Hepatocyte (in vitro differentiated cells): ENCODE results near the gene KIF22. TPM values are rescaled to one million over a fixed set of nuclear protein-coding genes. Genes with fewer than 3 reads are reported as not detected.

Experiments
- DNase-seq: peaks from one replicate; pipeline ENCODE4 v3.0.0-alpha.2; 2016; ENCODE audit warnings: low spot score
- H2AFZ ChIP-seq: fragments of 200-600 bp; sonication (generic); 2 replicates; pipeline ENCODE4 v1.6.0; 2016; ENCODE audit warnings: antibody characterized with exemption, mild to moderate bottlenecking
- H3K27ac ChIP-seq: fragments of 200-600 bp; sonication (generic); 2 replicates; pipeline ENCODE4 v1.5.1; 2016; ENCODE audit warnings: mild to moderate bottlenecking
- H3K27me3 ChIP-seq: fragments of 200-600 bp; sonication (generic); 2 replicates; pipeline ENCODE4 v1.6.1; 2016
- H3K36me3 ChIP-seq: fragments of 200-600 bp; sonication (generic); replicated peaks from 2 replicates; pipeline ENCODE4 v1.5.1; 2016; ENCODE audit warnings: low read depth; ENCODE audit not compliant: insufficient read depth
- H3K4me1 ChIP-seq: fragments of 200-600 bp; sonication (generic); 2 replicates; pipeline ENCODE4 v1.5.1; 2016; ENCODE audit warnings: mild to moderate bottlenecking, moderate library complexity; ENCODE audit not compliant: insufficient read depth
- H3K4me2 ChIP-seq: fragments of 200-600 bp; sonication (generic); 2 replicates; pipeline ENCODE4 v1.6.0; 2016
- H3K4me3 ChIP-seq: fragments of 200-600 bp; sonication (generic); 2 replicates; pipeline ENCODE4 v1.5.1; 2016; ENCODE audit warnings: mild to moderate bottlenecking
- H3K79me2 ChIP-seq: fragments of 200-600 bp; sonication (generic); 2 replicates; pipeline ENCODE4 v1.6.0; 2017; ENCODE audit warnings: mild to moderate bottlenecking
- H3K9me2 ChIP-seq: fragments of 200-600 bp; sonication (generic); replicated peaks from 2 replicates; pipeline ENCODE4 v1.6.0; 2017; ENCODE audit warnings: mild to moderate bottlenecking; ENCODE audit not compliant: insufficient read depth
- H3K9me3 ChIP-seq: fragments of 200-600 bp; sonication (generic); 2 replicates; pipeline ENCODE4 v1.5.1; 2016; ENCODE audit warnings: low read depth, mild to moderate bottlenecking
- H4K20me1 ChIP-seq: fragments of 200-600 bp; sonication (generic); 2 replicates; pipeline ENCODE4 v1.6.0; 2016; ENCODE audit warnings: mild to moderate bottlenecking; ENCODE audit not compliant: insufficient read depth, poor library complexity, severe bottlenecking
- CTCF ChIP-seq: fragments of 200-600 bp; sonication (generic); IDR thresholded peaks from 2 replicates; pipeline ENCODE4 v1.5.1; 2016; ENCODE audit warnings: antibody characterized with exemption, mild to moderate bottlenecking; ENCODE audit not compliant: poor library complexity
- EZH2 ChIP-seq: fragments of 200-600 bp; sonication (generic); IDR thresholded peaks from 2 replicates; pipeline ENCODE4 v1.6.1; 2016; ENCODE audit warnings: antibody characterized with exemption, mild to moderate bottlenecking, borderline replicate concordance
- EZH2phosphoT487 ChIP-seq: fragments of 200-600 bp; sonication (generic); IDR thresholded peaks from one replicate; pipeline ENCODE4 v1.6.1; 2018; ENCODE audit warnings: antibody characterized with exemption, mild to moderate bottlenecking, low read depth, moderate library complexity; ENCODE audit not compliant: unreplicated experiment, severe bottlenecking
- WGBS: methylation state at CpG from one replicate; pipeline ENCODE4 v1.1.6; 2016; ENCODE audit warnings: low lambda C conversion rate; ENCODE audit errors: missing lambda C conversion rate; 5-methylcytosine and 5-hydroxymethylcytosine counted together
- polyA plus RNA-seq: library from polyadenylated mRNA; unstranded; fragments of >200 nt; fragmentation: Nextera tagmentation; extraction: Ambion mirVana; gene quantifications from 2 replicates; pipeline ENCODE4 v1.2.1, GENCODE V29; 2016
- total RNA-seq: library from RNA; depleted of rRNA; stranded (reverse); fragments of >200 nt; gene quantifications from 2 replicates; pipeline ENCODE4 v1.2.3, GENCODE V29; 2014

The KIF22 gene
- total and polyA plus RNA-seq, 2 experiments from 2014 or later = 42.5 to 42.6 TPM

GRCh38 chr16:29813644-29814562 lies 23.4 kb downstream of the KIF22 start:
- DNase-seq = no peak
- no peak overlapping the region for H2AFZ ChIP-seq
- peaks cover 51% of the 10 kb centered on the region for H3K79me2 ChIP-seq
- H3K4me2 ChIP-seq = peak overlapping the region; percentile 91
- H3K27me3 ChIP-seq = no peaks in the 10 kb centered on the region
- peaks cover 38% of the 10 kb centered on the region for H3K4me1 ChIP-seq
- no peak overlapping the region for H3K27ac ChIP-seq
- no peak overlapping the region for H3K4me3 ChIP-seq
- TF ChIP-seq CTCF (no peak), EZH2phosphoT487 (no peak), EZH2 (no peak)
- H3K36me3 ChIP-seq = no peaks in the 10 kb centered on the region
- no peaks in the 10 kb centered on the region for H3K9me2 ChIP-seq
- H3K9me3 ChIP-seq = no peaks in the 10 kb centered on the region
- H4K20me1 ChIP-seq = peaks cover 14% of the 10 kb centered on the region
- WGBS = 85% methylated on average over 23 of the region's 24 CpGs

GRCh38 chr16:29814592-29814991 lies 24.0 kb downstream of the KIF22 start:
- TF ChIP-seq EZH2phosphoT487 (no peak), EZH2 (no peak), CTCF (no peak)
- no peaks in the 10 kb centered on the region for H3K36me3 ChIP-seq
- H4K20me1 ChIP-seq = peaks cover 9% of the 10 kb centered on the region
- no peaks in the 10 kb centered on the region for H3K9me2 ChIP-seq
- DNase-seq = no peak
- H3K4me3 ChIP-seq = no peak overlapping the region
- H2AFZ ChIP-seq = no peak overlapping the region
- peak overlapping the region; percentile 84 for H3K4me2 ChIP-seq
- no peaks in the 10 kb centered on the region for H3K27me3 ChIP-seq
- peaks cover 51% of the 10 kb centered on the region for H3K79me2 ChIP-seq
- no peak overlapping the region for H3K27ac ChIP-seq
- peaks cover 33% of the 10 kb centered on the region for H3K4me1 ChIP-seq
- no peaks in the 10 kb centered on the region for H3K9me3 ChIP-seq
- 89% methylated on average over 4 of the region's 5 CpGs for WGBS

GRCh38 chr16:29815032-29815721 lies 24.6 kb downstream of the KIF22 start:
- Histone ChIP-seq H3K4me3 (no peak overlapping the region), H3K9me3 (no peaks in the 10 kb centered on the region), H4K20me1 (peaks cover 6% of the 10 kb centered on the region), H3K27ac (peak overlapping the region; percentile 24), H3K9me2 (no peaks in the 10 kb centered on the region), H3K36me3 (no peaks in the 10 kb centered on the region), H3K27me3 (no peaks in the 10 kb centered on the region), H3K4me1 (peaks cover 32% of the 10 kb centered on the region), H2AFZ (peak overlapping the region; percentile 7), H3K79me2 (peaks cover 48% of the 10 kb centered on the region), H3K4me2 (peak overlapping the region; percentile 84)
- WGBS = 7% methylated on average over 39 of the region's 39 CpGs
- DNase-seq = peak; percentile 55
- TF ChIP-seq EZH2phosphoT487 = no peak
